Astrocyte of the spinal cord (primary cell): ENCODE data around the gene DNAH2.

Source experiments
- DNase-seq: peaks from one replicate; pipeline ENCODE4 v3.0.0; 2011; ENCODE audit warnings: low read depth, low spot score
- H3K4me3 ChIP-seq: 2 replicates; pipeline ENCODE4 v1.5.1; 2011; ENCODE audit warnings: low read depth, mild to moderate bottlenecking, low read length, moderate library complexity
- CTCF ChIP-seq: IDR thresholded peaks from 2 replicates; pipeline ENCODE4 v1.5.1; 2012; ENCODE audit warnings: low read depth, mild to moderate bottlenecking, low read length, inconsistent platforms
- in situ Hi-C: cut with HindIII; loops from 2 replicates; pipeline ENCODE4 v1.10.0; 2017; ENCODE audit warnings: low sequenced_read_pairs

The DNAH2 gene

GRCh38 chr17:7703584-7704479 is 13.7 kb upstream of the DNAH2 start:
- no peak overlapping the region for H3K4me3 ChIP-seq
- peak; percentile 56 for DNase-seq
- in situ Hi-C loops, result no loop called here
- no peak for TF ChIP-seq CTCF

GRCh38 chr17:7704601-7705268 is 12.8 kb upstream of the DNAH2 start, which contains the start of gene EFNB3:
Gene EFNB3 (plus strand): TSS chr17:7705202. CDS start chr17:7705599, 397 bp downstream.
- TF ChIP-seq CTCF, result no peak
- peak; percentile 13 for DNase-seq
- in situ Hi-C loops, result no loop called here
- peak within 1 kb of the TSS; percentile 33 for H3K4me3 ChIP-seq

GRCh38 chr17:7705269-7706255 is 12.0 kb upstream of the DNAH2 start:
- in situ Hi-C loops, result no loop called here
- DNase-seq, result no peak
- no peak for TF ChIP-seq CTCF
- peak overlapping the region; percentile 33 for H3K4me3 ChIP-seq

GRCh38 chr17:7706631-7707354 is 10.8 kb upstream of the DNAH2 start:
- in situ Hi-C loops, result no loop called here
- no peak for DNase-seq
- TF ChIP-seq CTCF, result no peak
- H3K4me3 ChIP-seq, result no peak overlapping the region

- no peak overlapping the region for H3K4me3 ChIP-seq
- no peak for DNase-seq
- in situ Hi-C loops, result no loop called here
- no peak for TF ChIP-seq CTCF
These were observed 10.1 kb upstream of the DNAH2 start for GRCh38 chr17:7707446-7707845.
